ENCODE data around the gene DOCK3.
A peak's percentile ranks its signal among the peaks of the same experiment; 100 is the strongest.

Gene DOCK3

GRCh38 chr3:51392355-51393133 lies 717.8 kb downstream of the DOCK3 start:
- TF ChIP-seq CTCF (conservative IDR thresholded peaks at IDR 0.05; ENCODE audit: low read depth, low read length) = no peak
- Histone ChIP-seq H4K20me1 (ENCODE audit: insufficient read depth) (no peaks in the 10 kb centered on the region), H3K27ac (peak overlapping the region; percentile 75; the same call in 1 of the 2 replicates), H3K36me3 (ENCODE audit: insufficient read depth) (no peaks in the 10 kb centered on the region), H3K27me3 (ENCODE audit: insufficient read depth, low read depth) (no peaks in the 10 kb centered on the region), H3K4me3 (IDR thresholded peaks at IDR 0.05; ENCODE audit: insufficient read depth, low read depth, low read length) (no peak overlapping the region), H3K4me2 (peak overlapping the region; percentile 54), H3K4me1 (ENCODE audit: low read depth, poor library complexity, severe bottlenecking) (peaks cover 38% of the 10 kb centered on the region), H3K79me2 (ENCODE audit: insufficient read depth, low read depth) (peaks cover 41% of the 10 kb centered on the region), H3K9ac (peak overlapping the region; percentile 80; the same call in 1 of the 2 replicates), H2AFZ (ENCODE audit: low read depth) (no peak overlapping the region)

- Histone ChIP-seq H3K36me3 (ENCODE audit: insufficient read depth) (no peaks in the 10 kb centered on the region), H4K20me1 (ENCODE audit: insufficient read depth) (no peaks in the 10 kb centered on the region), H3K79me2 (ENCODE audit: insufficient read depth, low read depth) (peaks cover 36% of the 10 kb centered on the region), H3K27me3 (ENCODE audit: insufficient read depth, low read depth) (no peaks in the 10 kb centered on the region), H3K4me2 (peak overlapping the region; percentile 54; the same call in 1 of the 2 replicates), H3K9ac (no peak overlapping the region), H3K27ac (no peak overlapping the region), H2AFZ (ENCODE audit: low read depth) (no peak overlapping the region), H3K4me3 (IDR thresholded peaks at IDR 0.05; ENCODE audit: insufficient read depth, low read depth, low read length) (no peak overlapping the region), H3K4me1 (ENCODE audit: low read depth, poor library complexity, severe bottlenecking) (peaks cover 32% of the 10 kb centered on the region)
- no peak for TF ChIP-seq CTCF (conservative IDR thresholded peaks at IDR 0.05; ENCODE audit: low read depth, low read length)
Measured at GRCh38 chr3:51393134-51393495, 718.4 kb downstream of the DOCK3 start.

DNA sequence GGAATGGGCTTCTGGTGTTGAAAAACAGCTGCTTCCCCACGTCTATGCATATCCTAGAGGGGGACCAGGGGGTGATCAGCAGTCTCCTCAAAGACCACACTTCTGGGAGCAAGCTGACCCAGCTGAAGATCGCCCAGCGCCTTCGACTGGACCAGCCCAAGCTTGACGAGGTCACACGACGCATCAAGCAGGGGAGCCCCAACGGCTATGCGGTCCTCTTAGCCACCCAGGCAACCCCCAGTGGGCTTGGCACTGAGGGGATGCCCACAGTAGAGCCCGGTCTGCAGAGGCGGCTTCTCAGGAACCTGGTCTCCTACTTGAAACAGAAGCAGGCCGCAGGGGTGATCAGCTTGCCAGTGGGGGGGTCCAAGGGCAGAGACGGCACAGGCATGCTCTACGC lies 718.8 kb downstream of the DOCK3 start:
- no peaks in the 10 kb centered on the region for H4K20me1 ChIP-seq (ENCODE audit: insufficient read depth)
- no peak overlapping the region for H3K27ac ChIP-seq
- no peaks in the 10 kb centered on the region for H3K27me3 ChIP-seq (ENCODE audit: insufficient read depth, low read depth)
- TF ChIP-seq CTCF (conservative IDR thresholded peaks at IDR 0.05; ENCODE audit: low read depth, low read length) = no peak
- no peak overlapping the region for H3K9ac ChIP-seq
- no peak overlapping the region for H2AFZ ChIP-seq (ENCODE audit: low read depth)
- no peak overlapping the region for H3K4me3 ChIP-seq (IDR thresholded peaks at IDR 0.05; ENCODE audit: insufficient read depth, low read depth, low read length)
- H3K36me3 ChIP-seq (ENCODE audit: insufficient read depth) = no peaks in the 10 kb centered on the region
- H3K4me1 ChIP-seq (ENCODE audit: low read depth, poor library complexity, severe bottlenecking) = peaks cover 30% of the 10 kb centered on the region
- peaks cover 36% of the 10 kb centered on the region for H3K79me2 ChIP-seq (ENCODE audit: insufficient read depth, low read depth)
- H3K4me2 ChIP-seq = no peak overlapping the region

GRCh38 chr3:51394541-51394940 lies 719.8 kb downstream of the DOCK3 start:
- no peaks in the 10 kb centered on the region for H3K27me3 ChIP-seq (ENCODE audit: insufficient read depth, low read depth)
- H3K4me2 ChIP-seq = no peak overlapping the region
- H4K20me1 ChIP-seq (ENCODE audit: insufficient read depth) = no peaks in the 10 kb centered on the region
- no peaks in the 10 kb centered on the region for H3K36me3 ChIP-seq (ENCODE audit: insufficient read depth)
- H3K4me1 ChIP-seq (ENCODE audit: low read depth, poor library complexity, severe bottlenecking) = peaks cover 23% of the 10 kb centered on the region
- H3K27ac ChIP-seq = no peak overlapping the region
- H2AFZ ChIP-seq (ENCODE audit: low read depth) = no peak overlapping the region
- no peak overlapping the region for H3K9ac ChIP-seq
- no peak for TF ChIP-seq CTCF (conservative IDR thresholded peaks at IDR 0.05; ENCODE audit: low read depth, low read length)
- H3K4me3 ChIP-seq (IDR thresholded peaks at IDR 0.05; ENCODE audit: insufficient read depth, low read depth, low read length) = no peak overlapping the region
- H3K79me2 ChIP-seq (ENCODE audit: insufficient read depth, low read depth) = peaks cover 36% of the 10 kb centered on the region

Data from KMS-11 (cell line).